ENCODE data around the gene CRTC1. TPM values are rescaled to one million over a fixed set of nuclear protein-coding genes. Genes with fewer than 3 reads are reported as not detected.

Gene CRTC1
- total and polyA plus RNA-seq, 9 of the 15 experiments (the other 6 are each of a cell fraction or from before 2014, with no cell fraction given), result 0.25 to 3.8 (median 1.2) TPM; not detected in 2

DNA sequence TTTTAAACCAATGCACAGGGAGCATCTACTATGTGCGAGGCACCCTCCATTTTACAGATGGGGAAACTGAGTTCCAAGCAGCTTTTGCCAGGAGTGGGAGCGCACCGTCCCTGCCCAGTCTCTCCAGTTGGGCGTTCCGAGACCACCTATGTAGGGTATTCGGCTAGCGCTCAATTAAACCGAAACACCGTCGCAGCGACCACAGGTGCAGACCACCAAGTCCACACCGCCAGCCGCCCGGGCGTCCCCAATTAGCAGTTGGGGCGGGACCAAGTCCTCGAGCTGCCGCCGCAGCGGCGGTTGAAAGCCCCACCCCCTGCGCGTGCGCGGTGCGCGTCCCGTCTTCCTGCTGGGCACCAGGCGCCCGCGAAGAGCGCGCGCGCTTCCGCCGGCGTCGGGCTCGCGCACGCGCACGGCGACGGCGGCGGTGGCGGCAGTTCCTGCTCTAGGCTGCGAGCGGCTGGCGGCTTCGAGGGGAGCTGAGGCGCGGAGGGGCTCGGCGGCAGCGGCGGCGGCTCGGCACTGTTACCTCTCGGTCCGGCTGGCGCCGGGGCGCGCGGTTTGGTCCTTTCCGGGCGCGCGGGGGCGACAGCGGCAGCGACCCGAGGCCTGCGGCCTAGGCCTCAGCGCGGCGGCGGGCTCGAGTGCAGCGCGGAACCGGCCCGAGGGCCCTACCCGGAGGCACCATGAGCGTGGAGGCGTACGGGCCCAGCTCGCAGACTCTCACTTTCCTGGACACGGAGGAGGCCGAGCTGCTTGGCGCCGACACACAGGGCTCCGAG lies 148.2 kb downstream of the CRTC1 start, which contains the start of gene UPF1 (continued):
- TF ChIP-seq, protein P1, sequence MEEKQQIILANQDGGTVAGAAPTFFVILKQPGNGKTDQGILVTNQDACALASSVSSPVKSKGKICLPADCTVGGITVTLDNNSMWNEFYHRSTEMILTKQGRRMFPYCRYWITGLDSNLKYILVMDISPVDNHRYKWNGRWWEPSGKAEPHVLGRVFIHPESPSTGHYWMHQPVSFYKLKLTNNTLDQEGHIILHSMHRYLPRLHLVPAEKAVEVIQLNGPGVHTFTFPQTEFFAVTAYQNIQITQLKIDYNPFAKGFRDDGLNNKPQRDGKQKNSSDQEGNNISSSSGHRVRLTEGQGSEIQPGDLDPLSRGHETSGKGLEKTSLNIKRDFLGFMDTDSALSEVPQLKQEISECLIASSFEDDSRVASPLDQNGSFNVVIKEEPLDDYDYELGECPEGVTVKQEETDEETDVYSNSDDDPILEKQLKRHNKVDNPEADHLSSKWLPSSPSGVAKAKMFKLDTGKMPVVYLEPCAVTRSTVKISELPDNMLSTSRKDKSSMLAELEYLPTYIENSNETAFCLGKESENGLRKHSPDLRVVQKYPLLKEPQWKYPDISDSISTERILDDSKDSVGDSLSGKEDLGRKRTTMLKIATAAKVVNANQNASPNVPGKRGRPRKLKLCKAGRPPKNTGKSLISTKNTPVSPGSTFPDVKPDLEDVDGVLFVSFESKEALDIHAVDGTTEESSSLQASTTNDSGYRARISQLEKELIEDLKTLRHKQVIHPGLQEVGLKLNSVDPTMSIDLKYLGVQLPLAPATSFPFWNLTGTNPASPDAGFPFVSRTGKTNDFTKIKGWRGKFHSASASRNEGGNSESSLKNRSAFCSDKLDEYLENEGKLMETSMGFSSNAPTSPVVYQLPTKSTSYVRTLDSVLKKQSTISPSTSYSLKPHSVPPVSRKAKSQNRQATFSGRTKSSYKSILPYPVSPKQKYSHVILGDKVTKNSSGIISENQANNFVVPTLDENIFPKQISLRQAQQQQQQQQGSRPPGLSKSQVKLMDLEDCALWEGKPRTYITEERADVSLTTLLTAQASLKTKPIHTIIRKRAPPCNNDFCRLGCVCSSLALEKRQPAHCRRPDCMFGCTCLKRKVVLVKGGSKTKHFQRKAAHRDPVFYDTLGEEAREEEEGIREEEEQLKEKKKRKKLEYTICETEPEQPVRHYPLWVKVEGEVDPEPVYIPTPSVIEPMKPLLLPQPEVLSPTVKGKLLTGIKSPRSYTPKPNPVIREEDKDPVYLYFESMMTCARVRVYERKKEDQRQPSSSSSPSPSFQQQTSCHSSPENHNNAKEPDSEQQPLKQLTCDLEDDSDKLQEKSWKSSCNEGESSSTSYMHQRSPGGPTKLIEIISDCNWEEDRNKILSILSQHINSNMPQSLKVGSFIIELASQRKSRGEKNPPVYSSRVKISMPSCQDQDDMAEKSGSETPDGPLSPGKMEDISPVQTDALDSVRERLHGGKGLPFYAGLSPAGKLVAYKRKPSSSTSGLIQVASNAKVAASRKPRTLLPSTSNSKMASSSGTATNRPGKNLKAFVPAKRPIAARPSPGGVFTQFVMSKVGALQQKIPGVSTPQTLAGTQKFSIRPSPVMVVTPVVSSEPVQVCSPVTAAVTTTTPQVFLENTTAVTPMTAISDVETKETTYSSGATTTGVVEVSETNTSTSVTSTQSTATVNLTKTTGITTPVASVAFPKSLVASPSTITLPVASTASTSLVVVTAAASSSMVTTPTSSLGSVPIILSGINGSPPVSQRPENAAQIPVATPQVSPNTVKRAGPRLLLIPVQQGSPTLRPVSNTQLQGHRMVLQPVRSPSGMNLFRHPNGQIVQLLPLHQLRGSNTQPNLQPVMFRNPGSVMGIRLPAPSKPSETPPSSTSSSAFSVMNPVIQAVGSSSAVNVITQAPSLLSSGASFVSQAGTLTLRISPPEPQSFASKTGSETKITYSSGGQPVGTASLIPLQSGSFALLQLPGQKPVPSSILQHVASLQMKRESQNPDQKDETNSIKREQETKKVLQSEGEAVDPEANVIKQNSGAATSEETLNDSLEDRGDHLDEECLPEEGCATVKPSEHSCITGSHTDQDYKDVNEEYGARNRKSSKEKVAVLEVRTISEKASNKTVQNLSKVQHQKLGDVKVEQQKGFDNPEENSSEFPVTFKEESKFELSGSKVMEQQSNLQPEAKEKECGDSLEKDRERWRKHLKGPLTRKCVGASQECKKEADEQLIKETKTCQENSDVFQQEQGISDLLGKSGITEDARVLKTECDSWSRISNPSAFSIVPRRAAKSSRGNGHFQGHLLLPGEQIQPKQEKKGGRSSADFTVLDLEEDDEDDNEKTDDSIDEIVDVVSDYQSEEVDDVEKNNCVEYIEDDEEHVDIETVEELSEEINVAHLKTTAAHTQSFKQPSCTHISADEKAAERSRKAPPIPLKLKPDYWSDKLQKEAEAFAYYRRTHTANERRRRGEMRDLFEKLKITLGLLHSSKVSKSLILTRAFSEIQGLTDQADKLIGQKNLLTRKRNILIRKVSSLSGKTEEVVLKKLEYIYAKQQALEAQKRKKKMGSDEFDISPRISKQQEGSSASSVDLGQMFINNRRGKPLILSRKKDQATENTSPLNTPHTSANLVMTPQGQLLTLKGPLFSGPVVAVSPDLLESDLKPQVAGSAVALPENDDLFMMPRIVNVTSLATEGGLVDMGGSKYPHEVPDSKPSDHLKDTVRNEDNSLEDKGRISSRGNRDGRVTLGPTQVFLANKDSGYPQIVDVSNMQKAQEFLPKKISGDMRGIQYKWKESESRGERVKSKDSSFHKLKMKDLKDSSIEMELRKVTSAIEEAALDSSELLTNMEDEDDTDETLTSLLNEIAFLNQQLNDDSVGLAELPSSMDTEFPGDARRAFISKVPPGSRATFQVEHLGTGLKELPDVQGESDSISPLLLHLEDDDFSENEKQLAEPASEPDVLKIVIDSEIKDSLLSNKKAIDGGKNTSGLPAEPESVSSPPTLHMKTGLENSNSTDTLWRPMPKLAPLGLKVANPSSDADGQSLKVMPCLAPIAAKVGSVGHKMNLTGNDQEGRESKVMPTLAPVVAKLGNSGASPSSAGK (IDR thresholded peaks at IDR 0.05), result no peak
- TF ChIP-seq ZNF232 (CRISPR knock-in tag; IDR thresholded peaks at IDR 0.05), result no peak; the same call in 1 of the 2 replicates
- TF ChIP-seq NR2C2 (CRISPR knock-in tag; IDR thresholded peaks at IDR 0.05), result peak; percentile 40; the same call in 1 of the 2 replicates
- TF ChIP-seq NR2C2 (tag; IDR thresholded peaks at IDR 0.05), result 0 out of 2 replicates have a peak, but pooled peaks have one; percentile 38
- no peak for TF ChIP-seq ZNF589 (CRISPR knock-in tag; IDR thresholded peaks at IDR 0.05; ENCODE audit: low read depth)
- peak; percentile 76; the same call in 1 of the 2 replicates for TF ChIP-seq TGIF2 (CRISPR knock-in tag; IDR thresholded peaks at IDR 0.05)
- no peak for TF ChIP-seq TFAM (CRISPR knock-in tag; conservative IDR thresholded peaks at IDR 0.05)
- TF ChIP-seq BDP1 (IDR thresholded peaks at IDR 0.05; ENCODE audit: insufficient read depth, insufficient read length), result no peak
- TF ChIP-seq, protein P2, sequence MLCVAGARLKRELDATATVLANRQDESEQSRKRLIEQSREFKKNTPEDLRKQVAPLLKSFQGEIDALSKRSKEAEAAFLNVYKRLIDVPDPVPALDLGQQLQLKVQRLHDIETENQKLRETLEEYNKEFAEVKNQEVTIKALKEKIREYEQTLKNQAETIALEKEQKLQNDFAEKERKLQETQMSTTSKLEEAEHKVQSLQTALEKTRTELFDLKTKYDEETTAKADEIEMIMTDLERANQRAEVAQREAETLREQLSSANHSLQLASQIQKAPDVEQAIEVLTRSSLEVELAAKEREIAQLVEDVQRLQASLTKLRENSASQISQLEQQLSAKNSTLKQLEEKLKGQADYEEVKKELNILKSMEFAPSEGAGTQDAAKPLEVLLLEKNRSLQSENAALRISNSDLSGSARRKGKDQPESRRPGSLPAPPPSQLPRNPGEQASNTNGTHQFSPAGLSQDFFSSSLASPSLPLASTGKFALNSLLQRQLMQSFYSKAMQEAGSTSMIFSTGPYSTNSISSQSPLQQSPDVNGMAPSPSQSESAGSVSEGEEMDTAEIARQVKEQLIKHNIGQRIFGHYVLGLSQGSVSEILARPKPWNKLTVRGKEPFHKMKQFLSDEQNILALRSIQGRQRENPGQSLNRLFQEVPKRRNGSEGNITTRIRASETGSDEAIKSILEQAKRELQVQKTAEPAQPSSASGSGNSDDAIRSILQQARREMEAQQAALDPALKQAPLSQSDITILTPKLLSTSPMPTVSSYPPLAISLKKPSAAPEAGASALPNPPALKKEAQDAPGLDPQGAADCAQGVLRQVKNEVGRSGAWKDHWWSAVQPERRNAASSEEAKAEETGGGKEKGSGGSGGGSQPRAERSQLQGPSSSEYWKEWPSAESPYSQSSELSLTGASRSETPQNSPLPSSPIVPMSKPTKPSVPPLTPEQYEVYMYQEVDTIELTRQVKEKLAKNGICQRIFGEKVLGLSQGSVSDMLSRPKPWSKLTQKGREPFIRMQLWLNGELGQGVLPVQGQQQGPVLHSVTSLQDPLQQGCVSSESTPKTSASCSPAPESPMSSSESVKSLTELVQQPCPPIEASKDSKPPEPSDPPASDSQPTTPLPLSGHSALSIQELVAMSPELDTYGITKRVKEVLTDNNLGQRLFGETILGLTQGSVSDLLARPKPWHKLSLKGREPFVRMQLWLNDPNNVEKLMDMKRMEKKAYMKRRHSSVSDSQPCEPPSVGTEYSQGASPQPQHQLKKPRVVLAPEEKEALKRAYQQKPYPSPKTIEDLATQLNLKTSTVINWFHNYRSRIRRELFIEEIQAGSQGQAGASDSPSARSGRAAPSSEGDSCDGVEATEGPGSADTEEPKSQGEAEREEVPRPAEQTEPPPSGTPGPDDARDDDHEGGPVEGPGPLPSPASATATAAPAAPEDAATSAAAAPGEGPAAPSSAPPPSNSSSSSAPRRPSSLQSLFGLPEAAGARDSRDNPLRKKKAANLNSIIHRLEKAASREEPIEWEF (CRISPR knock-in tag; IDR thresholded peaks at IDR 0.05), result 0 out of 2 replicates have a peak, but pooled peaks have one; percentile 35
- no peak for TF ChIP-seq ZKSCAN8 (CRISPR knock-in tag; IDR thresholded peaks at IDR 0.05)

All from K562 (cell line).